Heart right ventricle (tissue), 16 donors: ENCODE data around the gene MAB21L4. TPM values are rescaled to one million over a fixed set of nuclear protein-coding genes. Genes with fewer than 3 reads are reported as not detected.

Experiments used
- ATAC-seq, 8 donors: fragments of 200-7000 bp; cut with Tn5 transposase; one replicate each; pipeline ENCODE4 v1.9.1; 2020; ENCODE audit warnings: mild to moderate bottlenecking in 8 of 8, moderate library complexity in 8 of 8, moderate number of reproducible peaks in 1 of 8
- DNase-seq, 2 donors: peaks; one replicate each; pipeline ENCODE4 v3.0.0-alpha.2; 2020
- H3K27ac ChIP-seq, 10 donors: fragments of 200-600 bp; sonication (generic) in 2 of 10; one replicate each; pipeline versions ENCODE4 v1.5.0 to v1.8.0; 2020 to 2022; ENCODE audit warnings: mild to moderate bottlenecking in 3 of 10
- H3K27me3 ChIP-seq, 7 donors: fragments of 200-600 bp; one replicate each; pipeline ENCODE4 v1.8.0; 2021 to 2022; ENCODE audit warnings: mild to moderate bottlenecking in 2 of 7
- H3K36me3 ChIP-seq, 9 donors: fragments of 200-600 bp; sonication (generic) in 1 of 9; one replicate each; pipeline versions ENCODE4 v1.5.0 to v1.8.0; 2020 to 2022; ENCODE audit warnings: mild to moderate bottlenecking in 2 of 9
- H3K4me1 ChIP-seq, 9 donors: fragments of 200-600 bp; sonication (generic) in 1 of 9; one replicate each; pipeline versions ENCODE4 v1.5.0 to v1.8.0; 2020 to 2022; ENCODE audit warnings: mild to moderate bottlenecking in 4 of 9
- H3K4me3 ChIP-seq, 10 donors: fragments of 200-600 bp; sonication (generic) in 2 of 10; one replicate each; pipeline versions ENCODE4 v1.5.0 to v1.8.0; 2020 to 2022; ENCODE audit warnings: mild to moderate bottlenecking in 7 of 10, moderate library complexity in 2 of 10
- H3K9me3 ChIP-seq, 11 donors: fragments of 200-600 bp in 10 of 11; sonication (generic) in 2 of 11; one replicate each; pipeline versions ENCODE4 v1.5.0 to v1.8.0; 2013 to 2022; ENCODE audit warnings: mild to moderate bottlenecking in 2 of 11, control low read depth in 1 of 11, moderate library complexity in 1 of 11
- CTCF ChIP-seq, 9 donors: fragments of 200-600 bp; sonication (generic) in 2 of 9; IDR thresholded peaks; one replicate each; pipeline versions ENCODE4 v1.5.0 to v1.8.0; 2021 to 2022; ENCODE audit warnings: antibody characterized with exemption in 9 of 9, mild to moderate bottlenecking in 5 of 9, moderate library complexity in 1 of 9
- WGBS, 2 donors: extraction: QIAGEN DNeasy Blood & Tissue Kit; methylation state at CpG; one replicate each; pipeline ENCODE4 v1.1.7; 2013; ENCODE audit warnings: inconsistent platforms in 1 of 2; 5-methylcytosine and 5-hydroxymethylcytosine counted together
- intact Hi-C, 10 donors: fragments of 100-400 bp; cut with DNase I; formaldehyde crosslinking; loops; one replicate each; pipeline versions ENCODE4 v1.11.1 to v1.14.2; 2022
- polyA plus RNA-seq, 2 donors: library from polyadenylated mRNA; stranded (reverse); fragments of 200-250 nt; gene quantifications; one replicate each; pipeline ENCODE4 v1.2.3, GENCODE V29; 2013
- total RNA-seq, 10 donors: library from RNA; stranded (reverse); fragmentation: NEBNext Ultra II Directional in 3 of 10; extraction: Animal tissue kit (Norgen Biotek cat#: 25700) in 3 of 10; gene quantifications; one replicate each; pipeline versions ENCODE4 v1.2.1 to v1.2.4, GENCODE V29; 2021 to 2023
- donor health status: Arrhythmogenic right ventricular cardiomyopathy.
- donor health status: ischemic (EF 13 %, LVEDD 7.1; RV severe dilation, severe dysfunction).
- donor health status: healthy with polysubstance abuse.
- donor health status: DM: no; HTN: yes; CAD: no.
- donor health status: DM: no; HTN: no; CAD: no.
- donor health status: ischemic (EF 25% LVEDD 6.9; RV normal size, moderate dysfunction).
- donor health status: ischemic (EF 25% LVEDD 5.7; RV mildly dilated, moderate dysfunction).
- donor health status: healthy.
- donor health status: DM: yes; HTN: yes; CAD: no.
- donor health status: Ischemic cardiomyopathy.
- donor health status: ischemic (EF 35%, LVEDD 5.7; RV mildly dilated, moderate dysfunction).
- donor health status: nonischemic (EF 11% LVEDD 7.7; RV severe dilation, severe dysfunction).
- donor health status: DM: yes; HTN: yes; CAD: no.
- donor health status: PGD.
- donor health status: ischemic (EF 29% LVEDD 5.4; RV normal size, mild dysfunction).
- donor health status: nonischemic (EF 23%, LVEDD 6.1; RV moderate dilation, normal function).

The MAB21L4 gene
- total and polyA plus RNA-seq, 12 donors: 0.06 to 0.32 (median 0.29) TPM; not detected in 9

GRCh38 chr2:240865391-240865790 lies 30.6 kb downstream of the MAB21L4 start:
- Histone ChIP-seq H3K27ac (no peak overlapping the region), H3K36me3 (no peaks in the 10 kb centered on the region), H3K4me3 (no peak overlapping the region), H3K27me3 (peaks cover 0 to 28% (median 0%) of the 10 kb centered on the region in 7 donors), H3K9me3 (no peaks in the 10 kb centered on the region), H3K4me1 (no peaks in the 10 kb centered on the region)
- no peak for TF ChIP-seq CTCF (IDR thresholded peaks at IDR 0.05)
- ATAC-seq: no peak
- intact Hi-C loops: no loop called here
- WGBS, 2 donors: 81 to 82% methylated on average over 5 of the region's 5 CpGs
- no peak for DNase-seq

- no peak overlapping the region for H3K27ac ChIP-seq
- H3K4me3 ChIP-seq: no peak overlapping the region
- peaks cover 0 to 22% (median 0%) of the 10 kb centered on the region in 7 donors for H3K27me3 ChIP-seq
- intact Hi-C loops: no loop called here
- 83 to 84% methylated on average over 3 of the region's 3 CpGs for WGBS, 2 donors
- no peak for ATAC-seq
- H3K9me3 ChIP-seq: no peaks in the 10 kb centered on the region
- no peaks in the 10 kb centered on the region for H3K36me3 ChIP-seq
- H3K4me1 ChIP-seq: no peaks in the 10 kb centered on the region
- TF ChIP-seq CTCF (IDR thresholded peaks at IDR 0.05): no peak
- DNase-seq: no peak
Observed at GRCh38 chr2:240864475-240864874, 31.5 kb downstream of the MAB21L4 start.

GRCh38 chr2:240861547-240861946 lies 34.4 kb downstream of the MAB21L4 start:
- Histone ChIP-seq H3K27ac (no peak overlapping the region), H3K27me3 (peaks cover 0 to 16% (median 0%) of the 10 kb centered on the region in 7 donors), H3K36me3 (no peaks in the 10 kb centered on the region), H3K4me1 (no peaks in the 10 kb centered on the region), H3K9me3 (no peaks in the 10 kb centered on the region), H3K4me3 (no peak overlapping the region)
- TF ChIP-seq CTCF (IDR thresholded peaks at IDR 0.05): no peak
- intact Hi-C loops: no loop called here
- DNase-seq (no peak), ATAC-seq (no peak)
- 90% methylated on average over 2 of the region's 2 CpGs for WGBS, 2 donors

- Histone ChIP-seq H3K9me3 (peaks cover 0 to 12% (median 0%) of the 10 kb centered on the region in 11 donors), H3K4me1 (no peaks in the 10 kb centered on the region), H3K27me3 (peaks cover 0 to 10% (median 0%) of the 10 kb centered on the region in 7 donors), H3K4me3 (no peak overlapping the region), H3K27ac (no peak overlapping the region), H3K36me3 (no peaks in the 10 kb centered on the region)
- DNase-seq: no peak
- intact Hi-C loops: loop anchor here in 7 of 10 donors (10.0 kb wide), 6 partner anchors 126 to 876 kb away; partner anchors contain the start of genes SNED1 (in 3 of the 7) and D2HGDH (in 2 of the 7)
- WGBS, 2 donors: 87 to 91% methylated on average over 10 of the region's 10 CpGs
- ATAC-seq: no peak
- TF ChIP-seq CTCF (IDR thresholded peaks at IDR 0.05): no peak
Observed at GRCh38 chr2:240858871-240859270, 37.1 kb downstream of the MAB21L4 start.
